Measurements from ENCODE around the gene SUGT1.

DNA sequence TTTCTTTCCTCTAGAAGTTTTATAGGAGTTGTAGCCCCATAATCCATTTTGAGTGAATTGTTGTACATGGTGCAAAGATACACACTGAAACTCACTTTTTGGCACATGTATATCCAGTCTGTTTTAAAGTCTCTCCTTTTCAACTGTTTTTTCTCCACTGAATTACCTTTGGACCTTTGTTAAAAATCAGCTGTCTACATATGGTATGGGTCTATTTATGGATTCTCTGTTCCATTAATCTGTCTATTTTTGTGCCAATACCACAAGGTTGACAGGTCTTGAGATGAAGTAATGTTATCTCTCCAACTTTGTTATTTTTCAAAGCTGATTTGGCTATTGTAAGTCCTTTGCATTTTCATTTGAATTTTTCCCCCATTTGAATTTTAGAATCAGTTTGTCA lies 5.7 kb upstream of the SUGT1 start:
- TF ChIP-seq, protein P1, sequence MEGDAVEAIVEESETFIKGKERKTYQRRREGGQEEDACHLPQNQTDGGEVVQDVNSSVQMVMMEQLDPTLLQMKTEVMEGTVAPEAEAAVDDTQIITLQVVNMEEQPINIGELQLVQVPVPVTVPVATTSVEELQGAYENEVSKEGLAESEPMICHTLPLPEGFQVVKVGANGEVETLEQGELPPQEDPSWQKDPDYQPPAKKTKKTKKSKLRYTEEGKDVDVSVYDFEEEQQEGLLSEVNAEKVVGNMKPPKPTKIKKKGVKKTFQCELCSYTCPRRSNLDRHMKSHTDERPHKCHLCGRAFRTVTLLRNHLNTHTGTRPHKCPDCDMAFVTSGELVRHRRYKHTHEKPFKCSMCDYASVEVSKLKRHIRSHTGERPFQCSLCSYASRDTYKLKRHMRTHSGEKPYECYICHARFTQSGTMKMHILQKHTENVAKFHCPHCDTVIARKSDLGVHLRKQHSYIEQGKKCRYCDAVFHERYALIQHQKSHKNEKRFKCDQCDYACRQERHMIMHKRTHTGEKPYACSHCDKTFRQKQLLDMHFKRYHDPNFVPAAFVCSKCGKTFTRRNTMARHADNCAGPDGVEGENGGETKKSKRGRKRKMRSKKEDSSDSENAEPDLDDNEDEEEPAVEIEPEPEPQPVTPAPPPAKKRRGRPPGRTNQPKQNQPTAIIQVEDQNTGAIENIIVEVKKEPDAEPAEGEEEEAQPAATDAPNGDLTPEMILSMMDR (IDR thresholded peaks at IDR 0.05) = no peak
- TF ChIP-seq SIN3A (IDR thresholded peaks at IDR 0.05; ENCODE audit: borderline replicate concordance, insufficient read depth, low read depth, low read length) = no peak
